ENCODE measurements around the gene KCNJ12.

GRCh38 chr17:21463204-21463661, 87.1 kb downstream of the KCNJ12 start:
- no peak for TF ChIP-seq CTCF (IDR thresholded peaks at IDR 0.05)
- TF ChIP-seq POLR2A (IDR thresholded peaks at IDR 0.05) = no peak
- TF ChIP-seq EP300 (IDR thresholded peaks at IDR 0.05; ENCODE audit: low read depth) = no peak
- TF ChIP-seq POLR2AphosphoS5 (IDR thresholded peaks at IDR 0.05) = no peak

Data from transverse colon (tissue), 4 donors.